Measurements from ENCODE around the gene GDNF.

GDNF gene

DNA sequence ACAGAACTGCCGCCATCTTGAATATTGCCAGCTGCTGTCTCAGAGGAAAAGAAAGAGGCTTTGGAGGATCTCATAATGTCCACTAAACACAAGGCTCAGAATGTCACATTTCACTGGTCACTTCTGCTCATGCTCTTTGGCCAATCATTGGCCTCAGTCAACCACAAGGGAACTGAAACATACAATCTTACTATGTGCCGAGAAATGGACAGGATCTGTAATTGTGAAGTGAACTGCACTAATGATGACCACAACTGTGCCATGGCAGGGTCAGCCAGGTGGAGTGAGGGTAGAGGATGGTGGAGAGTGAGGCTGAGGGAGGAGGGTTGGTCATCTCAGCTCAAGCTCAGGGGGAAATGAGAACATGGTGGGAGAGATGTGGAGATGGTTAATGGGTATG is 32.8 kb downstream of the GDNF start:
- Histone ChIP-seq H3K36me3 (ENCODE audit: control insufficient read depth, insufficient read depth, low read length) (no peaks in the 10 kb centered on the region), H3K4me3 (replicated peaks; ENCODE audit: low read depth, low read length) (no peak overlapping the region), H3K27me3 (replicated peaks; ENCODE audit: control insufficient read depth, insufficient read depth, low read length) (no peaks in the 10 kb centered on the region)
- DNase-seq (ENCODE audit: extremely low read depth, insufficient read length): no peak
- TF ChIP-seq, protein P1, sequence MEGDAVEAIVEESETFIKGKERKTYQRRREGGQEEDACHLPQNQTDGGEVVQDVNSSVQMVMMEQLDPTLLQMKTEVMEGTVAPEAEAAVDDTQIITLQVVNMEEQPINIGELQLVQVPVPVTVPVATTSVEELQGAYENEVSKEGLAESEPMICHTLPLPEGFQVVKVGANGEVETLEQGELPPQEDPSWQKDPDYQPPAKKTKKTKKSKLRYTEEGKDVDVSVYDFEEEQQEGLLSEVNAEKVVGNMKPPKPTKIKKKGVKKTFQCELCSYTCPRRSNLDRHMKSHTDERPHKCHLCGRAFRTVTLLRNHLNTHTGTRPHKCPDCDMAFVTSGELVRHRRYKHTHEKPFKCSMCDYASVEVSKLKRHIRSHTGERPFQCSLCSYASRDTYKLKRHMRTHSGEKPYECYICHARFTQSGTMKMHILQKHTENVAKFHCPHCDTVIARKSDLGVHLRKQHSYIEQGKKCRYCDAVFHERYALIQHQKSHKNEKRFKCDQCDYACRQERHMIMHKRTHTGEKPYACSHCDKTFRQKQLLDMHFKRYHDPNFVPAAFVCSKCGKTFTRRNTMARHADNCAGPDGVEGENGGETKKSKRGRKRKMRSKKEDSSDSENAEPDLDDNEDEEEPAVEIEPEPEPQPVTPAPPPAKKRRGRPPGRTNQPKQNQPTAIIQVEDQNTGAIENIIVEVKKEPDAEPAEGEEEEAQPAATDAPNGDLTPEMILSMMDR (IDR thresholded peaks at IDR 0.05; ENCODE audit: insufficient read depth, low read length, poor library complexity, severe bottlenecking): no peak

DNA sequence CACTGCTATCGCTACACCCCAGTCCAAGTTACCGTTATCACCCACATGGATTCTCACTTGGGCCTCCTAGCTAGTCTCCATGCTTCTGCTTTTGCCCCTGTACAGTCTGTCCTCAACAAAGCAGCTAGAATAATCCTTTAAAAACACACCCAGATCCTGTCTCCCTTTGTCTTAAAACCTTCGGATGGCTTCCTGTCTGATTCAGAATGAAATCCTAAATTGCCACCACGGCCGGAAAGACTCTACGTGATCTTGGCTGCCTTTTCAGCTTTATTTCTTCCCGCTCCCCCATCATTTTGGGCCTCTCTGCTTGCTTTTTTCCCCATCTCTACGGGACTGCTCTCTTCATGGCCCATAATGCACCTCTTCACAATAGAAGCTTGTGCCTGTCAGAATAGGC is 33.4 kb downstream of the GDNF start:
- Histone ChIP-seq H3K36me3 (ENCODE audit: control insufficient read depth, insufficient read depth, low read length) (no peaks in the 10 kb centered on the region), H3K27me3 (replicated peaks; ENCODE audit: control insufficient read depth, insufficient read depth, low read length) (no peaks in the 10 kb centered on the region), H3K4me3 (replicated peaks; ENCODE audit: low read depth, low read length) (no peak overlapping the region)
- TF ChIP-seq, protein P1 (IDR thresholded peaks at IDR 0.05; ENCODE audit: insufficient read depth, low read length, poor library complexity, severe bottlenecking): no peak
- no peak for DNase-seq (ENCODE audit: extremely low read depth, insufficient read length)

DNA sequence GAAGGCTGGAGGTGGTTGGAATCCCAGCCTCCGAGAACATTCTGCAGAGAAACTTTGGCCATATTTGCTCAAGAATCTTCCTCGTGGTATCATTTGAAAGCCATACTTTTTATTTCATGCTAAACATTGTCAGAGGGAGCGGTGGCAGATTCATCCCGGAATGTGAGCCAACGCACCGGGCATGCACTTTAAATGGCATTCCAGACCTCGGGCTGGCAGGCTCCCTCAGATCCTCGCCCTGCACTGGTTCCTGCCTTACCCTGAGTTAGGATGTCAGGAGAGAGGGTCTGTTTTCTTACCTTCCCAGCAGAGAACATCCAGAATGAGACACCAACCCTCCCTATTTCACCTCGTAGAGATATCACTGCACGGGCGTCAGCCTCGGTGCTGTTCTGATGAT is 33.8 kb downstream of the GDNF start:
- TF ChIP-seq, protein P1 (IDR thresholded peaks at IDR 0.05; ENCODE audit: insufficient read depth, low read length, poor library complexity, severe bottlenecking): no peak
- no peak for DNase-seq (ENCODE audit: extremely low read depth, insufficient read length)
- Histone ChIP-seq H3K36me3 (ENCODE audit: control insufficient read depth, insufficient read depth, low read length) (no peaks in the 10 kb centered on the region), H3K4me3 (replicated peaks; ENCODE audit: low read depth, low read length) (no peak overlapping the region), H3K27me3 (replicated peaks; ENCODE audit: control insufficient read depth, insufficient read depth, low read length) (no peaks in the 10 kb centered on the region)

DNA sequence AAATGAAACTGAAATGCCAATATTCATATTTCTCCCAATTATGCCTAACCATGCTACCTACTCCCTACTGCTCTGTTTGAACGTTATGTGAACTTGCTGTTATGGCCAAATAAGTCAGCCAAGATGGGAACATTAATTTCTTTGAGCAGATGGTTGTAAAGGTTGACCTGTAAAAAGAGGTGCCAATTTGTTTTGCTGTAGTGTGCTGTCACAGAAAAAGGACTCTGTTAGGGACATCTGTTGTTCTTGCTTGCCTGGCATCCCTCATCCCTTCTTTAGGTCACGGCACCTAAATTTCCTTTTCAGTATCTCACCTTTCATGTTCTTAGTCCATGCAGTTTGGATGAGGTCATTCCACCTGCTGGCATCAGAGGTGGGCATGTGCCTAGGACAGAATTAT is 35.4 kb downstream of the GDNF start:
- H3K36me3 ChIP-seq (ENCODE audit: control insufficient read depth, insufficient read depth, low read length): no peaks in the 10 kb centered on the region
- H3K4me3 ChIP-seq (replicated peaks; ENCODE audit: low read depth, low read length): no peak overlapping the region
- no peak for DNase-seq (ENCODE audit: extremely low read depth, insufficient read length)
- H3K27me3 ChIP-seq (replicated peaks; ENCODE audit: control insufficient read depth, insufficient read depth, low read length): no peaks in the 10 kb centered on the region
- TF ChIP-seq, protein P1 (IDR thresholded peaks at IDR 0.05; ENCODE audit: insufficient read depth, low read length, poor library complexity, severe bottlenecking): no peak

DNA sequence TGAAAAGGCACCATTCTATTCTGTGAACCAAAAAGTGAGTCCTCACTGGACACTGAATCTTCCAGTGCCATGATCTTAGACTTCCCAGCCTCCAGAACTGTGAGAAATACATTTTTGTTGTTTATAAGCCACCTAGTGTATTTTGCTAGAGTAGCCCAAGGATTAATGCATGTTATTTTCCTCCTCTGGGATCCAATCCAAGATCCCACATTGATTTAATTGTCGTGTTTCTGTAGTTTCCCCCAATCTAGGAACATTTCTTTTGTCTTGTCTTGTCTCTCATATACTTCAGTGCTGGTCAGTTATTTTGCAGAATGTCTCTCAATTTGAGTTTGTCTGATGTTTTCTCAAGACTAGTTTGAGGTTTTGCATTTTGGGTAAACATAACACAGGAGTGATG is 36.4 kb downstream of the GDNF start:
- TF ChIP-seq, protein P1 (IDR thresholded peaks at IDR 0.05; ENCODE audit: insufficient read depth, low read length, poor library complexity, severe bottlenecking): no peak
- Histone ChIP-seq H3K27me3 (replicated peaks; ENCODE audit: control insufficient read depth, insufficient read depth, low read length) (no peaks in the 10 kb centered on the region), H3K36me3 (ENCODE audit: control insufficient read depth, insufficient read depth, low read length) (no peaks in the 10 kb centered on the region), H3K4me3 (replicated peaks; ENCODE audit: low read depth, low read length) (no peak overlapping the region)
- DNase-seq (ENCODE audit: extremely low read depth, insufficient read length): no peak

DNA sequence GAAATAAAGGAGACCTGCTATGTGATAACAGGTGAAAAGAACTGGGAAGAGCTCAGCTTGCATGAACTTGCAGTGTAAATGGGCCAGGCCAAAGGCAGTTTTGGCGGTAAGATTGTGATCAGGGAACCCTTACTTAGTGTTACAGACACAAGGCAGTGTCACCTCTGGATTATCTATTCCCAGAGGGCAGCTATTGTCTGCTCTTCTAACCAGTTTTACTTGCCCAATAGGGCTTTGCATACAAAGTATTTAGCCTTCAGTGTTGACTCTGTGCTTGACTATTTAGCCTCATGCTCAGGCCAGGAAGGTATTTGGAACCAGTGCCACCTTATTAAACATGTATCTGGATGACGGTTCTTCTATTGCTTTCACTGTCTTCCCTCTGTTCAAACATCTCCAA is 38.3 kb downstream of the GDNF start:
- Histone ChIP-seq H3K27me3 (replicated peaks; ENCODE audit: control insufficient read depth, insufficient read depth, low read length) (no peaks in the 10 kb centered on the region), H3K36me3 (ENCODE audit: control insufficient read depth, insufficient read depth, low read length) (no peaks in the 10 kb centered on the region), H3K4me3 (replicated peaks; ENCODE audit: low read depth, low read length) (no peak overlapping the region)
- TF ChIP-seq, protein P1 (IDR thresholded peaks at IDR 0.05; ENCODE audit: insufficient read depth, low read length, poor library complexity, severe bottlenecking): no peak
- DNase-seq (ENCODE audit: extremely low read depth, insufficient read length): no peak
